HL-60 (cell line): ENCODE measurements around the gene IQCH.

Experiments
- DNase-seq, 2 experiments: peaks; one replicate each; pipeline ENCODE4 v3.0.0-alpha.2; 2010 to 2020; ENCODE audit warnings: low read depth in 1 of 2, low spot score in 1 of 2
- H3K27ac ChIP-seq: fragments of 250-450 bp; sonication (Bioruptor Pico); replicated peaks from 2 replicates; pipeline ENCODE4 v1.5.1; 2020; ENCODE audit warnings: mild to moderate bottlenecking, moderate library complexity
- H3K27me3 ChIP-seq: fragments of 250-450 bp; sonication (Bioruptor Pico); 2 replicates; pipeline ENCODE4 v1.5.1; 2021; ENCODE audit warnings: mild to moderate bottlenecking, moderate library complexity; ENCODE audit not compliant: insufficient read depth, poor library complexity, severe bottlenecking
- H3K4me3 ChIP-seq: replicated peaks from 2 replicates; pipeline ENCODE4 v1.5.1; 2011; ENCODE audit warnings: mild to moderate bottlenecking, control low read depth, low read length; ENCODE audit not compliant: insufficient read depth
- GABPA ChIP-seq: IDR thresholded peaks from 2 replicates; pipeline ENCODE4 v1.6.1; 2012; ENCODE audit warnings: low read depth
- POLR2AphosphoS5 ChIP-seq: IDR thresholded peaks from 2 replicates; pipeline ENCODE4 v1.6.1; 2012; ENCODE audit warnings: low read depth
- SPI1 ChIP-seq: IDR thresholded peaks from 2 replicates; pipeline ENCODE4 v1.6.1; 2012; ENCODE audit warnings: low read depth, mild to moderate bottlenecking, borderline replicate concordance
- TF ChIP-seq, protein P1 (sequence below): IDR thresholded peaks from 2 replicates; pipeline ENCODE4 v1.6.1; 2012; ENCODE audit warnings: low read depth; ENCODE audit not compliant: insufficient replicate concordance
- TF ChIP-seq, protein P2 (sequence below): IDR thresholded peaks from one replicate; pipeline ENCODE4 v1.5.1; 2011; ENCODE audit warnings: low read length, control low read depth, inconsistent platforms; ENCODE audit not compliant: insufficient read depth

IQCH gene

DNA sequence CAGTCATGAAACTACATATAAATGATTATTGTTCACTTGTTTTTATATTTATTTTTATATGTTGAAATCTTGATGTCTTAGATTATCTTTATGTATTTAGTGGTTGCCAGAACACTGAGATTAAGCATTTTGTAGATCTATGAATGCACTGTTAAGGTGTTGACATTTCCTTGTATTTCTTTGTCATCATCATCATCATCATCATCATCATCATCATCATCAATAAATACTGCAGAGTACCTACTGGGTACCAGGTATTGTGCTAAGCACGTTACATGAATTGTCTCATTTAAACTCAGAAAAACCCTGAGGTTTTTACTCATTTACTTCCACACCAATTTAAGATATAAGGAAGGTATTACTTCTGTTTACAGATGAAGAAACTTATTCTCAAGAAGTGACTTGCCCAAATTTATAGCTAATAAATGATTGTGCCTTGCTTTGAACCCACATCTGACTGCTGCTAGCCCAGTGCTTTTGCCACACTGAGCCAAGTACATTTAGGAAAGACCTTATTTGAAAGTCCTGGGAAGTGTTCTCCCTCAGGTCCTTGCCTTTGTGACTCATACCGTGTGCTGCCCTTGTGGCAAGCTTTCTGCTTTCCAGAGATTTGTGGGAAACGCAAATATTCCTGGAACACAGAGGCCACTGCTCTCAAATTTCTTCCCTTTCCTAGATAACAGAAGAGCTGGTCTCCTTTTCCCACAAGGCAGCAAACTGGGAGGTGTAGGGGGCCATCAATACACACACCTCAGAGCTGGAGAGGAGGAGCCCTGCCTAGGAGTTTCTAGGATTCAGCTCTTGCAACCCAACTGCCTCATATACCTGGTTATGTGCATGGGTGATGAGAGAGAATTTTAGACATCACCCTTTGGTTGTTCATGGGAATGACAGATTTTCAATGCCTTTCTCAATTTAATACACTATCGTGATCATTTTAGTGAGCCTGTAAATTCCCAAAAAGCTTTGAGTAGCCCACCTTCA lies 150.9 kb downstream of the IQCH start:
- no peak for DNase-seq
- Histone ChIP-seq H3K27me3 (no peaks in the 10 kb centered on the region), H3K27ac (no peak overlapping the region), H3K4me3 (no peak overlapping the region)
- TF ChIP-seq GABPA (no peak), POLR2AphosphoS5 (no peak), SPI1 (no peak)
- TF ChIP-seq, protein P1, sequence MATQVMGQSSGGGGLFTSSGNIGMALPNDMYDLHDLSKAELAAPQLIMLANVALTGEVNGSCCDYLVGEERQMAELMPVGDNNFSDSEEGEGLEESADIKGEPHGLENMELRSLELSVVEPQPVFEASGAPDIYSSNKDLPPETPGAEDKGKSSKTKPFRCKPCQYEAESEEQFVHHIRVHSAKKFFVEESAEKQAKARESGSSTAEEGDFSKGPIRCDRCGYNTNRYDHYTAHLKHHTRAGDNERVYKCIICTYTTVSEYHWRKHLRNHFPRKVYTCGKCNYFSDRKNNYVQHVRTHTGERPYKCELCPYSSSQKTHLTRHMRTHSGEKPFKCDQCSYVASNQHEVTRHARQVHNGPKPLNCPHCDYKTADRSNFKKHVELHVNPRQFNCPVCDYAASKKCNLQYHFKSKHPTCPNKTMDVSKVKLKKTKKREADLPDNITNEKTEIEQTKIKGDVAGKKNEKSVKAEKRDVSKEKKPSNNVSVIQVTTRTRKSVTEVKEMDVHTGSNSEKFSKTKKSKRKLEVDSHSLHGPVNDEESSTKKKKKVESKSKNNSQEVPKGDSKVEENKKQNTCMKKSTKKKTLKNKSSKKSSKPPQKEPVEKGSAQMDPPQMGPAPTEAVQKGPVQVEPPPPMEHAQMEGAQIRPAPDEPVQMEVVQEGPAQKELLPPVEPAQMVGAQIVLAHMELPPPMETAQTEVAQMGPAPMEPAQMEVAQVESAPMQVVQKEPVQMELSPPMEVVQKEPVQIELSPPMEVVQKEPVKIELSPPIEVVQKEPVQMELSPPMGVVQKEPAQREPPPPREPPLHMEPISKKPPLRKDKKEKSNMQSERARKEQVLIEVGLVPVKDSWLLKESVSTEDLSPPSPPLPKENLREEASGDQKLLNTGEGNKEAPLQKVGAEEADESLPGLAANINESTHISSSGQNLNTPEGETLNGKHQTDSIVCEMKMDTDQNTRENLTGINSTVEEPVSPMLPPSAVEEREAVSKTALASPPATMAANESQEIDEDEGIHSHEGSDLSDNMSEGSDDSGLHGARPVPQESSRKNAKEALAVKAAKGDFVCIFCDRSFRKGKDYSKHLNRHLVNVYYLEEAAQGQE, result no peak
- TF ChIP-seq, protein P2, sequence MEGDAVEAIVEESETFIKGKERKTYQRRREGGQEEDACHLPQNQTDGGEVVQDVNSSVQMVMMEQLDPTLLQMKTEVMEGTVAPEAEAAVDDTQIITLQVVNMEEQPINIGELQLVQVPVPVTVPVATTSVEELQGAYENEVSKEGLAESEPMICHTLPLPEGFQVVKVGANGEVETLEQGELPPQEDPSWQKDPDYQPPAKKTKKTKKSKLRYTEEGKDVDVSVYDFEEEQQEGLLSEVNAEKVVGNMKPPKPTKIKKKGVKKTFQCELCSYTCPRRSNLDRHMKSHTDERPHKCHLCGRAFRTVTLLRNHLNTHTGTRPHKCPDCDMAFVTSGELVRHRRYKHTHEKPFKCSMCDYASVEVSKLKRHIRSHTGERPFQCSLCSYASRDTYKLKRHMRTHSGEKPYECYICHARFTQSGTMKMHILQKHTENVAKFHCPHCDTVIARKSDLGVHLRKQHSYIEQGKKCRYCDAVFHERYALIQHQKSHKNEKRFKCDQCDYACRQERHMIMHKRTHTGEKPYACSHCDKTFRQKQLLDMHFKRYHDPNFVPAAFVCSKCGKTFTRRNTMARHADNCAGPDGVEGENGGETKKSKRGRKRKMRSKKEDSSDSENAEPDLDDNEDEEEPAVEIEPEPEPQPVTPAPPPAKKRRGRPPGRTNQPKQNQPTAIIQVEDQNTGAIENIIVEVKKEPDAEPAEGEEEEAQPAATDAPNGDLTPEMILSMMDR, result no peak

DNA sequence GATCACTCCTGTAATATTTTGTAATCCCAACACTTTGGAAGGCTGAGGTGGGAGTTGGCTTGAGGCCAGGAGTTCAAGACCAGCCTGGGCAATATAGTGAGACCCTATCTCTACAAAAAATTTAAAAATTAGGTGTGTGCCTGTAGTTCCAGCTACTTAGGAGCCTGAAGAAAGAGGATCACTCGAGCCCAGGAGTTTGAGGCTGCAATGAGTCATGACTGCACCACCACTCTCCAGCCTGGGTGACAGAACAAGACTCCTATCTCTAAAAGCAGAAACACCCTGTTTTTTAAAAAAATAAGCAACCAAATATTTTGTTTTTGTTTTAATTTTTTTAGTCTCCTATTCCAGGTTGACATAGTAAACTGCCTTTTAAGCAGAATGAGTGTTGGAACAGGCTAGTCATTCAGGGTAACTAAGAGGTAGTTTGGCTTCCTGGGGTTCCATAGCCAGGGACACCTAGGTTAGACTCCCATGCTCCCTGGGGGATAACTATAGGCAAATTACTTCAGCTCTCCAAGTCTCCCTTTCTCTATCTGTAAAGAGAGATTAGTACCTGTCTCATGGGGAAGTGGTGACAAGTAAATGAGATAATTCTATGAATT lies 151.8 kb downstream of the IQCH start:
- TF ChIP-seq GABPA (no peak), SPI1 (no peak), POLR2AphosphoS5 (no peak)
- TF ChIP-seq, protein P1, result no peak
- TF ChIP-seq, protein P2, result no peak
- H3K4me3 ChIP-seq, result no peak overlapping the region
- H3K27me3 ChIP-seq, result no peaks in the 10 kb centered on the region
- DNase-seq, result no peak
- no peak overlapping the region for H3K27ac ChIP-seq

DNA sequence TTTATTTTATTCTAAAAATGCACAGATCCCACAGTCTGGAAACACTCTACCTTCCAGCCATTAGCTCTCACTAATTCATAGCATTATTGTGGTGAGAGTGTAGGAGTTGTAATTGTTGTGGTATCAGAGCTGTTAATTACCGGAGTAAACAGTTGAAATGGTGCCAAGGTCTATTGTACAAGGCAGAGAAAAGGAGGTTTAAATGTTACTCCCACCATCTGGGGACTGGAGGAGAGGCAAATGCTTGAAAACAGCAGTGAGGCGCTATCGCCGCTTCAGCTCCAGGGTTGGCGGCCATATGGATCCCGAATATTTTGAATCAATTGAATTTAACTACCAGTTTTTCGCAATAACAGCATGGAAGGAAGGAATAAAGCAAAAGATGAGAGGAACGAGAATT lies 153.2 kb downstream of the IQCH start:
- H3K4me3 ChIP-seq, result no peak overlapping the region
- no peaks in the 10 kb centered on the region for H3K27me3 ChIP-seq
- no peak for TF ChIP-seq GABPA
- TF ChIP-seq POLR2AphosphoS5, result no peak
- no peak for TF ChIP-seq SPI1
- TF ChIP-seq, protein P2, result no peak
- TF ChIP-seq, protein P1, result no peak
- no peak for DNase-seq
- no peak overlapping the region for H3K27ac ChIP-seq
